Pancreas (tissue), 10 donors: Measurements from ENCODE around the gene NAV2. TPM values are rescaled to one million over a fixed set of nuclear protein-coding genes. Genes with fewer than 3 reads are reported as not detected.

ENCODE experiments used
- ATAC-seq, 4 donors: fragments of 200-7000 bp; cut with Tn5 transposase; one replicate each; pipeline versions ENCODE4 v1.8.0 to v1.9.1; 2020; ENCODE audit warnings: mild to moderate bottlenecking in 4 of 4, moderate library complexity in 4 of 4
- DNase-seq, 6 donors: peaks; one replicate each; pipeline ENCODE4 v3.0.0-alpha.2; 2020
- FAIRE-seq: peaks from 2 replicates; lab custom pipeline; 2012; peaks lifted over from hg19 to GRCh38; lab: Jason Lieb, UNC
- H3K27ac ChIP-seq, 4 donors: fragments of 200-600 bp; sonication (generic); 1 replicate in 3 of 4; 2 replicates in 1 of 4; pipeline versions ENCODE4 v1.5.0 to v1.8.0; 2020
- H3K27me3 ChIP-seq, 4 donors: fragments of 200-600 bp; one replicate each; pipeline ENCODE4 v1.8.0; 2021
- H3K36me3 ChIP-seq, 3 donors: fragments of 200-600 bp; sonication (generic) in 1 of 3; one replicate each; pipeline versions ENCODE4 v1.5.0 to v1.8.0; 2020 to 2021
- H3K4me1 ChIP-seq, 3 donors: fragments of 200-600 bp; one replicate each; pipeline ENCODE4 v1.8.0; 2021
- H3K4me3 ChIP-seq, 4 donors: fragments of 200-600 bp; sonication (generic) in 2 of 4; one replicate each; pipeline versions ENCODE4 v1.5.0 to v1.8.0; 2020 to 2021
- H3K9me3 ChIP-seq, 4 donors: fragments of 200-600 bp; one replicate each; pipeline ENCODE4 v1.8.0; 2021
- CTCF ChIP-seq, 4 donors: fragments of 200-600 bp; sonication (generic) in 3 of 4; IDR thresholded peaks; one replicate each; pipeline versions ENCODE4 v1.5.0 to v1.8.0; 2021; ENCODE audit warnings: antibody characterized with exemption in 4 of 4
- WGBS, 2 donors: extraction: QIAGEN DNeasy Blood & Tissue Kit; methylation state at CpG; one replicate each; pipeline ENCODE4 v1.1.7; 2013; 5-methylcytosine and 5-hydroxymethylcytosine counted together
- intact Hi-C, 3 donors: fragments of 100-400 bp; cut with DNase I; formaldehyde crosslinking; loops; one replicate each; pipeline versions ENCODE4 v1.11.1 to v1.14.2; 2022
- polyA plus RNA-seq, 2 donors: library from polyadenylated mRNA; stranded (reverse); fragments of 200-250 nt; gene quantifications; one replicate each; pipeline ENCODE4 v1.2.3, GENCODE V29; 2013
- total RNA-seq, 6 donors: library from RNA; stranded (reverse); fragmentation: NEBNext Ultra II Directional in 4 of 6; extraction: Animal tissue kit (Norgen Biotek cat#: 25700) in 4 of 6; gene quantifications; one replicate each; pipeline versions ENCODE4 v1.2.1 to v1.2.4, GENCODE V29; 2021 to 2023
- donor health status: healthy with polysubstance abuse.
- donor health status: DM: no; HTN: no; CAD: no; lungs with moderate emphysema.
- donor health status: DM: no; HTN: no; CAD: no.
- donor health status: control.
- donor health status: control.
- donor health status: Bipolar disorder and iron deficiency.
- donor health status: DM: yes; HTN: yes; CAD: no.
- donor health status: DM: no; HTN: no; CAD: no.
- donor health status: DM: no; HTN: no; CAD: no.
- donor health status: DM: yes; HTN: yes; CAD: no.

The NAV2 gene
- total and polyA plus RNA-seq, 8 donors, result 5.8 to 26.9 (median 16.3) TPM

GRCh38 chr11:20084921-20085814 lies 372.5 kb downstream of the NAV2 start:
- intact Hi-C loops, result no loop called here
- Histone ChIP-seq H3K27ac (no peak overlapping the region), H3K9me3 (no peaks in the 10 kb centered on the region), H3K4me1 (peaks cover 0 to 12% (median 5%) of the 10 kb centered on the region in 3 donors), H3K4me3 (no peak overlapping the region), H3K36me3 (peaks cover 4 to 55% (median 6%) of the 10 kb centered on the region in 3 donors), H3K27me3 (no peaks in the 10 kb centered on the region)
- no peak for DNase-seq
- WGBS, 2 donors, result 91 to 92% methylated on average over 8 of the region's 8 CpGs
- FAIRE-seq, result no peak
- no peak for TF ChIP-seq CTCF (IDR thresholded peaks at IDR 0.05)
- no peak for ATAC-seq

GRCh38 chr11:20085918-20086317 lies 373.3 kb downstream of the NAV2 start:
- Histone ChIP-seq H3K4me1 (peaks cover 7 to 19% (median 11%) of the 10 kb centered on the region in 3 donors), H3K4me3 (no peak overlapping the region), H3K27me3 (no peaks in the 10 kb centered on the region), H3K27ac (no peak overlapping the region), H3K36me3 (peaks cover 1 to 53% (median 6%) of the 10 kb centered on the region in 3 donors), H3K9me3 (no peaks in the 10 kb centered on the region)
- FAIRE-seq (no peak), DNase-seq (no peak), ATAC-seq (no peak)
- intact Hi-C loops, result no loop called here
- WGBS, 2 donors, result 98 to 100% methylated on average over 5 of the region's 5 CpGs
- no peak for TF ChIP-seq CTCF (IDR thresholded peaks at IDR 0.05)

GRCh38 chr11:20087118-20087521 lies 374.5 kb downstream of the NAV2 start:
- Histone ChIP-seq H3K27ac (no peak overlapping the region), H3K9me3 (no peaks in the 10 kb centered on the region), H3K4me1 (peaks cover 7 to 22% (median 11%) of the 10 kb centered on the region in 3 donors), H3K36me3 (peaks cover 0 to 56% (median 6%) of the 10 kb centered on the region in 3 donors), H3K4me3 (no peak overlapping the region), H3K27me3 (no peaks in the 10 kb centered on the region)
- no peak for TF ChIP-seq CTCF (IDR thresholded peaks at IDR 0.05)
- ATAC-seq (no peak), DNase-seq (no peak), FAIRE-seq (no peak)
- WGBS, 2 donors, result 82 to 86% methylated on average over 7 of the region's 7 CpGs
- intact Hi-C loops, result no loop called here

- H3K27ac ChIP-seq, result peak overlapping the region in 1 of 4 donors; percentile 42
- no peak for TF ChIP-seq CTCF (IDR thresholded peaks at IDR 0.05)
- ATAC-seq (no peak), DNase-seq (no peak), FAIRE-seq (no peak)
- no peaks in the 10 kb centered on the region for H3K9me3 ChIP-seq
- H3K36me3 ChIP-seq, result peaks cover 0 to 56% (median 0%) of the 10 kb centered on the region in 3 donors
- H3K4me3 ChIP-seq, result no peak overlapping the region
- no peaks in the 10 kb centered on the region for H3K27me3 ChIP-seq
- H3K4me1 ChIP-seq, result peaks cover 7 to 22% (median 11%) of the 10 kb centered on the region in 3 donors
- intact Hi-C loops, result no loop called here
- 70 to 71% methylated on average over 12 of the region's 12 CpGs for WGBS, 2 donors
Observed at GRCh38 chr11:20088397-20089225, 376.0 kb downstream of the NAV2 start.
